Endothelial cell of umbilical vein (primary cell): ENCODE measurements around the gene DHRS2. TPM values are rescaled to one million over a fixed set of nuclear protein-coding genes. Genes with fewer than 3 reads are reported as not detected.
"Not testable (repeated sequence)": the region's sequence is repeated elsewhere in the genome, so short reads cannot be mapped to it uniquely, and the experiment has no call there.

Experiments used
- BruUV-seq: library from RNA; stranded (reverse); fragments of 400-500 nt; replicated peaks from 2 replicates; lab custom pipeline; 2021; lab: Mats Ljungman, UMichigan
- CTCF ChIA-PET: fragments of 300-600, 350-600 bp; sonication (Branson Sonifier 250); formaldehyde crosslinking; loops from one replicate; lab custom pipeline; 2021; ENCODE audit warnings: antibody characterized with exemption, inconsistent platforms; lab: Charles Lee
- POLR2A ChIA-PET: fragments of 300-600, 350-600 bp; sonication (Branson Sonifier 250); formaldehyde crosslinking; loops from one replicate; lab custom pipeline; 2021; ENCODE audit warnings: antibody characterized with exemption, inconsistent platforms; lab: Charles Lee
- DNase-seq: peaks from one replicate; pipeline ENCODE4 v3.0.0-alpha.2; 2011; ENCODE audit warnings: low read depth, low spot score
- FAIRE-seq: peaks from 2 replicates; lab custom pipeline; 2011; peaks lifted over from hg19 to GRCh38; lab: Jason Lieb, UNC
- H2AFZ ChIP-seq: 2 replicates; pipeline ENCODE4 v1.6.0; 2012; ENCODE audit warnings: low read depth, low read length, control low read depth, inconsistent platforms
- H3K27ac ChIP-seq: 2 replicates; pipeline ENCODE4 v1.5.1; 2011; ENCODE audit warnings: low read depth, mild to moderate bottlenecking, control low read depth, low read length, moderate library complexity; ENCODE audit not compliant: insufficient read depth
- H3K27me3 ChIP-seq, 2 experiments: 2 replicates each; pipeline versions ENCODE4 v1.6.0 to v1.6.1; 2011; ENCODE audit warnings: low read length in 2 of 2, mixed read lengths in 1 of 2; ENCODE audit not compliant: control insufficient read depth in 2 of 2, insufficient read depth in 2 of 2
- H3K36me3 ChIP-seq, 2 experiments: 2 replicates in 1 of 2; 3 replicates in 1 of 2; pipeline ENCODE4 v1.5.1; 2011; ENCODE audit warnings: low read length in 2 of 2, mild to moderate bottlenecking in 1 of 2, moderate library complexity in 1 of 2; ENCODE audit not compliant: control insufficient read depth in 2 of 2, insufficient read depth in 2 of 2; ENCODE audit errors: extremely low read depth in 1 of 2
- H3K4me1 ChIP-seq: 3 replicates; pipeline ENCODE4 v1.5.1; 2011; ENCODE audit warnings: mild to moderate bottlenecking, low read length; ENCODE audit not compliant: control insufficient read depth, insufficient read depth; ENCODE audit errors: extremely low read depth
- H3K4me2 ChIP-seq: 2 replicates; pipeline ENCODE4 v1.6.1; 2011; ENCODE audit warnings: low read length, control low read depth, mixed read lengths; ENCODE audit not compliant: insufficient read depth
- H3K4me3 ChIP-seq, 3 experiments: fragments of 200-600 bp in 1 of 3; sonication (generic), shearing (Covaris generic) in 1 of 3; replicated peaks in 1 of 3; 2 replicates each; pipeline ENCODE4 v1.5.1; 2011 to 2016; ENCODE audit warnings: control low read depth in 3 of 3, low read length in 3 of 3, mild to moderate bottlenecking in 2 of 3, inconsistent platforms in 1 of 3, low read depth in 1 of 3, moderate library complexity in 1 of 3; ENCODE audit not compliant: insufficient read depth in 1 of 3
- H3K79me2 ChIP-seq: 2 replicates; pipeline ENCODE4 v1.6.0; 2012; ENCODE audit warnings: low read length, inconsistent platforms; ENCODE audit not compliant: control insufficient read depth, insufficient read depth
- H3K9ac ChIP-seq: replicated peaks from 2 replicates; pipeline ENCODE3; 2011; ENCODE audit warnings: low read length, control low read depth; ENCODE audit not compliant: insufficient read depth; ENCODE audit errors: extremely low read depth
- H3K9me1 ChIP-seq: replicated peaks from 3 replicates; pipeline ENCODE4 v1.6.0; 2011; ENCODE audit warnings: mild to moderate bottlenecking, low read length; ENCODE audit not compliant: control insufficient read depth, insufficient read depth; ENCODE audit errors: extremely low read depth
- H3K9me3 ChIP-seq: replicated peaks from 2 replicates; pipeline ENCODE4 v1.5.1; 2012; ENCODE audit warnings: low read length, inconsistent platforms; ENCODE audit not compliant: control insufficient read depth, insufficient read depth
- H4K20me1 ChIP-seq: replicated peaks from 2 replicates; pipeline ENCODE3; 2011; ENCODE audit warnings: mild to moderate bottlenecking, low read length; ENCODE audit not compliant: control insufficient read depth, insufficient read depth; ENCODE audit errors: extremely low read depth
- EZH2 ChIP-seq: IDR thresholded peaks from 2 replicates; pipeline ENCODE4 v1.6.1; 2012; ENCODE audit warnings: borderline replicate concordance, low read depth, mild to moderate bottlenecking, moderate library complexity, low read length, inconsistent platforms; ENCODE audit not compliant: severe bottlenecking
- FOS ChIP-seq: IDR thresholded peaks from 2 replicates; pipeline ENCODE4 v1.6.1; 2011; ENCODE audit warnings: mild to moderate bottlenecking, low read length, moderate library complexity, borderline replicate concordance; ENCODE audit not compliant: insufficient read depth
- GATA2 ChIP-seq: IDR thresholded peaks from 2 replicates; pipeline ENCODE4 v1.7.0; 2011; ENCODE audit warnings: low read depth, mild to moderate bottlenecking, moderate library complexity, mixed read lengths, low read length; ENCODE audit not compliant: insufficient read length, insufficient read depth
- JUN ChIP-seq: IDR thresholded peaks from 2 replicates; pipeline ENCODE4 v1.6.1; 2011; ENCODE audit warnings: borderline replicate concordance, low read depth; ENCODE audit not compliant: insufficient read length, insufficient read depth
- MYC ChIP-seq: IDR thresholded peaks from one replicate; pipeline ENCODE4 v1.6.1; 2011; ENCODE audit warnings: mild to moderate bottlenecking, low read depth, low read length
- POLR2A ChIP-seq: IDR thresholded peaks from 2 replicates; pipeline ENCODE4 v1.6.1; 2012; ENCODE audit warnings: low read depth, mild to moderate bottlenecking, control low read depth, low read length
- POLR2AphosphoS5 ChIP-seq: IDR thresholded peaks from 2 replicates; pipeline ENCODE4 v1.6.1; 2012; ENCODE audit warnings: low read depth, mild to moderate bottlenecking, control low read depth, low read length, moderate library complexity; ENCODE audit not compliant: insufficient read depth
- dilution Hi-C: fragments of 300-500 bp; cut with MboI; formaldehyde crosslinking; loops from one replicate; pipeline ENCODE4 v1.15.0; 2019; ENCODE audit warnings: low sequenced_read_pairs; ENCODE audit not compliant: extremely low pct_ligation_motif_present
- intact Hi-C: fragments of 100-400 bp; cut with micrococcal nuclease; formaldehyde crosslinking; loops from one replicate; pipeline ENCODE4 v1.10.0; 2022
- polyA plus RNA-seq, 4 experiments: library from polyadenylated mRNA; depleted of rRNA in 3 of 4; stranded (reverse) in 3 of 4; unstranded in 1 of 4; fragments of >200 nt; gene quantifications; 2 replicates each; pipeline versions ENCODE4 v1.2.1 to v1.2.3, GENCODE V29; 2011 to 2012; ENCODE audit warnings: missing spikeins in 1 of 4
- total RNA-seq: library from RNA; stranded (reverse); gene quantifications from 2 replicates; pipeline ENCODE4 v1.2.3, GENCODE V29; 2021
- TF ChIP-seq, protein P1 (sequence below), 2 donors: IDR thresholded peaks; 1 replicate in 1 of 2; 2 replicates in 1 of 2; pipeline ENCODE4 v1.5.1; 2011; ENCODE audit warnings: low read length in 2 of 2, mild to moderate bottlenecking in 2 of 2, moderate library complexity in 2 of 2, control low read depth in 1 of 2, inconsistent platforms in 1 of 2, low read depth in 1 of 2; ENCODE audit not compliant: insufficient read depth in 1 of 2; ENCODE audit errors: extremely low read depth in 1 of 2
- TF ChIP-seq, protein P2 (sequence below): IDR thresholded peaks from 2 replicates; pipeline ENCODE4 v1.6.1; 2011; ENCODE audit not compliant: insufficient read depth, insufficient read length

DHRS2 gene
- total and polyA plus RNA-seq, 2 donors (not counting 3 experiments of a cell fraction or from before 2014, with no cell fraction given): 0.10 TPM; not detected in 1

DNA sequence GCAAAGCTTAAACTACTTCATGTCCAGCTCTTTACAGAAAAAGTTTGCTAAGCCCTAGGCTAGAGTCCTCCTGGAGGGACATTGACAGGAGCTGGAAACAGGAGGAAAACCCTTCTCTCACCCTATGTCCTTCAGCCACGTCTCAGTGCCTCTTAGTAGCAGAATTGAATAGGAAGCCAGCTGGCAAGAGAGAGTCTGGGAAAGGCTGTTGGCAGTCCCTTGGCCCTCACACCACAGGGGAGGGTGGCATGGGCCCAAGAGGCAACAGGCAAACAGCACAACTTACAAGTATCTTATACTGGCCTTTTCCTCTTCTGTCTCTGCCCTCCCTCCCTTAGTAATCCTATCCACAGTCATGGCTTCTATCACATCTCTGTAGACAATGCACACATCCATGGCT is 27.7 kb upstream of the DHRS2 start:
- FAIRE-seq (no peak), DNase-seq (no peak)
- BruUV-seq: no TSS peak
- Histone ChIP-seq H3K4me2 (no peak overlapping the region), H3K4me3 (no peak overlapping the region), H3K9me1 (no peaks in the 10 kb centered on the region), H3K4me1 (no peaks in the 10 kb centered on the region), H3K9me3 (no peaks in the 10 kb centered on the region), H3K36me3 (no peaks in the 10 kb centered on the region), H3K79me2 (no peaks in the 10 kb centered on the region), H3K27ac (no peak overlapping the region), H2AFZ (no peak overlapping the region), H3K9ac (no peak overlapping the region), H4K20me1 (no peaks in the 10 kb centered on the region), H3K27me3 (no peaks in the 10 kb centered on the region)
- intact Hi-C loops (no loop called here), dilution Hi-C loops (no loop called here)
- ChIA-PET POLR2A (no interaction called here), CTCF (interaction anchor here (4.0 kb wide), 1 partner anchor 24 kb away, joined by 20 read pairs; no protein-coding TSS in a partner anchor)
- TF ChIP-seq POLR2A (no peak), GATA2 (no peak)

DNA sequence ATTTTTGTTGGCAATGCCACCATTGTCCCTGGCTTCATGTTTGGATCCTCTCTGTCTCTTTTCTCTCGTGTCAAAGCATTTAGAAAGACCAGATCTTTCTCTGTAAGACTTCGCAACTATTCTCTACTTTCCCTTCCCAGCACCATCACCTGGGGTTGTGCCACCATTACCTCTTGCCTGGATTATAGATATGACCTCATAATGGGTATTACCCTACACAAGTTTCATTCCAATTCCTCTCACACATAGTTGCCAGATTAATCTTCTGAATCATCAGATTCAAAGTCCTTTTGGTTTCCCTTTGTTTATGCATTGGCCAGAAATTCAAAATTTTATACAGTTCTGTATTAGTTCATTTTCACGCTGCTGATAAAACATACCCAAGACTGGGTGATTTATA is 27.2 kb upstream of the DHRS2 start:
- Histone ChIP-seq H3K9me1 (no peaks in the 10 kb centered on the region), H3K4me2 (no peak overlapping the region), H3K79me2 (no peaks in the 10 kb centered on the region), H4K20me1 (no peaks in the 10 kb centered on the region), H3K27ac (no peak overlapping the region), H3K36me3 (no peaks in the 10 kb centered on the region), H3K9ac (no peak overlapping the region), H2AFZ (no peak overlapping the region), H3K4me3 (no peak overlapping the region), H3K27me3 (no peaks in the 10 kb centered on the region), H3K4me1 (no peaks in the 10 kb centered on the region), H3K9me3 (no peaks in the 10 kb centered on the region)
- DNase-seq (no peak), FAIRE-seq (no peak)
- ChIA-PET POLR2A (no interaction called here), CTCF (interaction anchor here (4.0 kb wide), 1 partner anchor 23 kb away, joined by 20 read pairs; no protein-coding TSS in a partner anchor)
- intact Hi-C loops (no loop called here), dilution Hi-C loops (no loop called here)
- BruUV-seq: no TSS peak
- TF ChIP-seq, protein P1, sequence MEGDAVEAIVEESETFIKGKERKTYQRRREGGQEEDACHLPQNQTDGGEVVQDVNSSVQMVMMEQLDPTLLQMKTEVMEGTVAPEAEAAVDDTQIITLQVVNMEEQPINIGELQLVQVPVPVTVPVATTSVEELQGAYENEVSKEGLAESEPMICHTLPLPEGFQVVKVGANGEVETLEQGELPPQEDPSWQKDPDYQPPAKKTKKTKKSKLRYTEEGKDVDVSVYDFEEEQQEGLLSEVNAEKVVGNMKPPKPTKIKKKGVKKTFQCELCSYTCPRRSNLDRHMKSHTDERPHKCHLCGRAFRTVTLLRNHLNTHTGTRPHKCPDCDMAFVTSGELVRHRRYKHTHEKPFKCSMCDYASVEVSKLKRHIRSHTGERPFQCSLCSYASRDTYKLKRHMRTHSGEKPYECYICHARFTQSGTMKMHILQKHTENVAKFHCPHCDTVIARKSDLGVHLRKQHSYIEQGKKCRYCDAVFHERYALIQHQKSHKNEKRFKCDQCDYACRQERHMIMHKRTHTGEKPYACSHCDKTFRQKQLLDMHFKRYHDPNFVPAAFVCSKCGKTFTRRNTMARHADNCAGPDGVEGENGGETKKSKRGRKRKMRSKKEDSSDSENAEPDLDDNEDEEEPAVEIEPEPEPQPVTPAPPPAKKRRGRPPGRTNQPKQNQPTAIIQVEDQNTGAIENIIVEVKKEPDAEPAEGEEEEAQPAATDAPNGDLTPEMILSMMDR (IDR thresholded peaks at IDR 0.05; ENCODE audit: extremely low read depth in 1 of 2, insufficient read depth in 1 of 2, low read depth in 1 of 2, low read length in 2 of 2): no peak
- no peak for TF ChIP-seq POLR2AphosphoS5
- no peak for TF ChIP-seq JUN
- TF ChIP-seq, protein P2, sequence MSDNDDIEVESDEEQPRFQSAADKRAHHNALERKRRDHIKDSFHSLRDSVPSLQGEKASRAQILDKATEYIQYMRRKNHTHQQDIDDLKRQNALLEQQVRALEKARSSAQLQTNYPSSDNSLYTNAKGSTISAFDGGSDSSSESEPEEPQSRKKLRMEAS: no peak
- no peak for TF ChIP-seq POLR2A
- TF ChIP-seq FOS: no peak
- TF ChIP-seq MYC: no peak
- TF ChIP-seq GATA2: no peak
- no peak for TF ChIP-seq EZH2

- H3K9ac ChIP-seq, FAIRE-seq, H3K79me2 ChIP-seq, CTCF ChIA-PET, BruUV-seq, POLR2A ChIA-PET, H3K9me1 ChIP-seq, dilution Hi-C loops, H3K36me3 ChIP-seq, H3K9me3 ChIP-seq, H2AFZ ChIP-seq, intact Hi-C loops, H3K4me1 ChIP-seq, H3K4me2 ChIP-seq, H3K27me3 ChIP-seq, DNase-seq, H3K4me3 ChIP-seq, H3K27ac ChIP-seq, H4K20me1 ChIP-seq: not testable (repeated sequence)
These were observed 26.6 kb upstream of the DHRS2 start for GRCh38 chr14:23609411-23610089.
